Suprapubic skin (tissue), 3 donors: ENCODE data around the gene ALLC.

Source experiments
- EP300 ChIP-seq: sonication (generic); formaldehyde crosslinking; IDR thresholded peaks from one replicate; pipeline ENCODE4 v1.6.1; 2017; ENCODE audit warnings: antibody characterized with exemption
- POLR2A ChIP-seq, 2 donors: fragments of 450-650 bp; IDR thresholded peaks; one replicate each; pipeline ENCODE4 v1.6.1; 2017; ENCODE audit warnings: antibody characterized with exemption in 2 of 2, mild to moderate bottlenecking in 2 of 2, moderate library complexity in 2 of 2
- TF ChIP-seq, protein P1 (sequence below), 2 donors: fragments of 200-600 bp in 1 of 2; fragments of 450-650 bp in 1 of 2; sonication (generic) in 1 of 2; IDR thresholded peaks; one replicate each; pipeline ENCODE4 v1.5.1; 2016 to 2019; ENCODE audit warnings: antibody characterized with exemption in 2 of 2, mild to moderate bottlenecking in 1 of 2, moderate library complexity in 1 of 2

DNA sequence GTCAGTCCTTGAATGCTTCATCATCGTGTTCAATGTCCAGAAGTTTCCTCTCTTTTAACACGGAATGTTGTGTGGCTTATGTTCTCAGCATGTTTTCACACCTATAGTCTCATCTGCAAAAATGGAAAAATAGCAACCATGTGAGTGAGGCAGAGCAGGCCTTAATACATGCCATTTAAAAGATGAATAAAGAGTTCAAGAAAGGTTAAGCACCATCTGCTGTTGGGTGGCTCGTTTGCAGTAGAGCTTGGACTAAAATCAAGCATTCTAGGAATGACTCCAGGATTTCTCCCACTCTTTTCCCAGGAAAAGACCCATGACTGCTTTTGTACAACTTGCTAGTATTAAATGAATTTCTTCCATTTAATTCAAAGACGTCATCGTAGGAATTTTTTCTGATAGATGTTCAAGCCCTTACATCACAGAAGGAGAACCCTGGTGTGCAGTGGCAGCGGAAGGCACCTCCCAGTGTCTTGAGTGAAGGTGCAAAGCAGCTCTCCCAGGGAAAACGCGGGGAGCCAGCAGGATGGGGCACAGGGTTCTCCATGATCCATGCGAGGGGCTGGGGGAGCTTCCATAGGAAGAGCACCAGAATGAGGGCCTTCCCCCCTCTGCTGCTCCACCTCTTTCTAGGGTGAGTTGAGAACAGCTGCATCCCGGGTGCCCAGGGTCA is 55.0 kb downstream of the ALLC start:
- TF ChIP-seq, protein P1, sequence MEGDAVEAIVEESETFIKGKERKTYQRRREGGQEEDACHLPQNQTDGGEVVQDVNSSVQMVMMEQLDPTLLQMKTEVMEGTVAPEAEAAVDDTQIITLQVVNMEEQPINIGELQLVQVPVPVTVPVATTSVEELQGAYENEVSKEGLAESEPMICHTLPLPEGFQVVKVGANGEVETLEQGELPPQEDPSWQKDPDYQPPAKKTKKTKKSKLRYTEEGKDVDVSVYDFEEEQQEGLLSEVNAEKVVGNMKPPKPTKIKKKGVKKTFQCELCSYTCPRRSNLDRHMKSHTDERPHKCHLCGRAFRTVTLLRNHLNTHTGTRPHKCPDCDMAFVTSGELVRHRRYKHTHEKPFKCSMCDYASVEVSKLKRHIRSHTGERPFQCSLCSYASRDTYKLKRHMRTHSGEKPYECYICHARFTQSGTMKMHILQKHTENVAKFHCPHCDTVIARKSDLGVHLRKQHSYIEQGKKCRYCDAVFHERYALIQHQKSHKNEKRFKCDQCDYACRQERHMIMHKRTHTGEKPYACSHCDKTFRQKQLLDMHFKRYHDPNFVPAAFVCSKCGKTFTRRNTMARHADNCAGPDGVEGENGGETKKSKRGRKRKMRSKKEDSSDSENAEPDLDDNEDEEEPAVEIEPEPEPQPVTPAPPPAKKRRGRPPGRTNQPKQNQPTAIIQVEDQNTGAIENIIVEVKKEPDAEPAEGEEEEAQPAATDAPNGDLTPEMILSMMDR (IDR thresholded peaks at IDR 0.05) = no peak
- TF ChIP-seq EP300 (no peak), POLR2A (IDR thresholded peaks at IDR 0.05) (no peak)
